Measurements from ENCODE around the gene WDR26. TPM values are rescaled to one million over a fixed set of nuclear protein-coding genes. Genes with fewer than 3 reads are reported as not detected.

Gene WDR26
- total RNA-seq, 1 experiment from 2014 or later: 81.4 TPM

DNA sequence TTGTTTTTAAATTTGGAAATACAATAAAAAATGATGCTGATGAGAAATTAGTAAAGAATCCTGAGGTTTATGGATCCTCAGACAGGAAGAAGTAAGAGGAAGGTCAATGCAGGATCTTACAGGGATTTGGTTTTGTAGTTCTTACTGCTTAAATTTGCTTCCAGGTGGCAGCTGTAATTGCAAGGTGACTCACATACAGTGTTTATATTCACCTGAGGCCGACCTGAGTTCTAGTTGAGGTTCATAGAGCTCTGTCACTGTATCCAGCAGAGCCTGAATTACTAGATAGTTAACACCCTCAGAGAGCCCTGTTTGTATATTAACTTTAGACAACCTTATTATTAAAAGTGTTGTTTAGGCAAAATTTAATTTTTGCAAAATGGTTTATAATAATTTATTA is 1.4 kb upstream of the WDR26 start:
- Histone ChIP-seq H2BK5ac (ENCODE audit: insufficient read length, low read length) (no peak overlapping the region), H3K4ac (ENCODE audit: low read depth, low read length) (no peak overlapping the region), H3K23me2 (ENCODE audit: insufficient read length, low read depth, low read length, poor library complexity, severe bottlenecking) (peaks cover 17% of the 10 kb centered on the region), H3K56ac (ENCODE audit: insufficient read length, low read depth, low read length) (no peak overlapping the region), H2AFZ (ENCODE audit: low read length) (no peak overlapping the region), H3K27ac (ENCODE audit: insufficient read length, low read depth, low read length) (no peak overlapping the region), H3K9ac (ENCODE audit: extremely low read depth, insufficient read length, low read length) (no peak overlapping the region), H2BK20ac (ENCODE audit: low read depth, low read length, poor library complexity, severe bottlenecking) (no peak overlapping the region), H3K14ac (ENCODE audit: insufficient read depth, low read length) (no peak overlapping the region), H2AK5ac (ENCODE audit: insufficient read length, low read length) (no peak overlapping the region), H2BK120ac (ENCODE audit: low read depth, low read length, poor library complexity, severe bottlenecking) (no peak overlapping the region), H4K91ac (ENCODE audit: insufficient read length, low read depth, low read length) (no peak overlapping the region), H3K18ac (ENCODE audit: insufficient read length, low read depth, low read length) (no peak overlapping the region), H3K4me2 (ENCODE audit: insufficient read depth, insufficient read length, low read length) (no peak overlapping the region), H3T11ph (ENCODE audit: low read length) (no peak overlapping the region), H3K23ac (ENCODE audit: insufficient read length, low read depth, low read length) (no peak overlapping the region), H3K27me3 (ENCODE audit: insufficient read depth, low read length) (no peaks in the 10 kb centered on the region), H4K5ac (ENCODE audit: insufficient read length, low read depth, low read length) (no peak overlapping the region), H3K79me1 (ENCODE audit: insufficient read depth, low read depth, low read length, poor library complexity, severe bottlenecking) (no peaks in the 10 kb centered on the region), H3K9me3 (ENCODE audit: control insufficient read depth, low read depth, low read length) (no peaks in the 10 kb centered on the region), H3K4me1 (ENCODE audit: insufficient read depth, low read length) (no peaks in the 10 kb centered on the region), H3K79me2 (ENCODE audit: insufficient read depth, low read length) (peaks cover 19% of the 10 kb centered on the region; the same call in 1 of the 2 replicates), H2BK12ac (ENCODE audit: insufficient read length, low read depth, low read length) (no peak overlapping the region), H2BK15ac (ENCODE audit: low read depth, low read length) (no peak overlapping the region), H4K20me1 (ENCODE audit: control insufficient read depth, insufficient read depth, insufficient read length) (peaks cover 5% of the 10 kb centered on the region), H4K8ac (replicated peaks; ENCODE audit: insufficient read length, low read depth, low read length) (no peak overlapping the region)
- Mint-ChIP-seq H3K27ac (no peak overlapping the region), H3K36me3 (ENCODE audit: insufficient read depth in 1 of 3, low read depth in 3 of 3) (peaks cover 17 to 31% (median 22%) of the 10 kb centered on the region in 3 experiments; a peak in 6 of 7 replicates), H3K9me3 (no peaks in the 10 kb centered on the region), H3K4me1 (peaks cover 39 to 40% of the 10 kb centered on the region in 2 experiments), H3K4me3 (peak overlapping the region; percentile 94), H3K27me3 (ENCODE audit: low read depth) (no peaks in the 10 kb centered on the region)
- no CpG with 5 or more reads among the region's 1 CpG for WGBS (ENCODE audit: extremely low coverage, insufficient read length, low lambda C conversion rate)
- DNase-seq: no peak
- TF ChIP-seq, protein P1, sequence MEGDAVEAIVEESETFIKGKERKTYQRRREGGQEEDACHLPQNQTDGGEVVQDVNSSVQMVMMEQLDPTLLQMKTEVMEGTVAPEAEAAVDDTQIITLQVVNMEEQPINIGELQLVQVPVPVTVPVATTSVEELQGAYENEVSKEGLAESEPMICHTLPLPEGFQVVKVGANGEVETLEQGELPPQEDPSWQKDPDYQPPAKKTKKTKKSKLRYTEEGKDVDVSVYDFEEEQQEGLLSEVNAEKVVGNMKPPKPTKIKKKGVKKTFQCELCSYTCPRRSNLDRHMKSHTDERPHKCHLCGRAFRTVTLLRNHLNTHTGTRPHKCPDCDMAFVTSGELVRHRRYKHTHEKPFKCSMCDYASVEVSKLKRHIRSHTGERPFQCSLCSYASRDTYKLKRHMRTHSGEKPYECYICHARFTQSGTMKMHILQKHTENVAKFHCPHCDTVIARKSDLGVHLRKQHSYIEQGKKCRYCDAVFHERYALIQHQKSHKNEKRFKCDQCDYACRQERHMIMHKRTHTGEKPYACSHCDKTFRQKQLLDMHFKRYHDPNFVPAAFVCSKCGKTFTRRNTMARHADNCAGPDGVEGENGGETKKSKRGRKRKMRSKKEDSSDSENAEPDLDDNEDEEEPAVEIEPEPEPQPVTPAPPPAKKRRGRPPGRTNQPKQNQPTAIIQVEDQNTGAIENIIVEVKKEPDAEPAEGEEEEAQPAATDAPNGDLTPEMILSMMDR (conservative IDR thresholded peaks at IDR 0.05): no peak

Measured in H9 (cell line).